Stomach (tissue), 9 donors: ENCODE measurements around the gene ZNRF2. TPM values are rescaled to one million over a fixed set of nuclear protein-coding genes. Genes with fewer than 3 reads are reported as not detected.

Source experiments
- DNase-seq, 2 donors: peaks; one replicate each; pipeline versions ENCODE4 v3.0.0 to v3.0.0-alpha.2; 2013 to 2019
- H3K27ac ChIP-seq, 5 donors: fragments of 200-600 bp in 4 of 5; sonication (generic) in 4 of 5; one replicate each; pipeline ENCODE4 v1.5.1; 2013 to 2019; ENCODE audit warnings: mild to moderate bottlenecking in 1 of 5, moderate library complexity in 1 of 5
- H3K27me3 ChIP-seq, 3 donors: fragments of 200-600 bp; sonication (generic); one replicate each; pipeline ENCODE4 v1.5.1; 2017 to 2019; ENCODE audit warnings: mixed run types in 1 of 3
- H3K36me3 ChIP-seq, 4 donors: fragments of 200-600 bp; sonication (generic); 1 replicate in 3 of 4; 2 replicates in 1 of 4; pipeline ENCODE4 v1.5.1; 2016 to 2019
- H3K4me1 ChIP-seq, 4 donors: fragments of 200-600 bp; sonication (generic); one replicate each; pipeline ENCODE4 v1.5.1; 2016 to 2019
- H3K4me3 ChIP-seq, 4 donors: fragments of 200-600 bp; sonication (generic) in 3 of 4; one replicate each; pipeline ENCODE4 v1.5.1; 2016 to 2019; ENCODE audit warnings: mild to moderate bottlenecking in 1 of 4
- H3K9me3 ChIP-seq, 4 donors: fragments of 200-600 bp; sonication (generic); one replicate each; pipeline ENCODE4 v1.5.1; 2016 to 2019
- CTCF ChIP-seq, 7 experiments: fragments of 450-650 bp in 4 of 7; fragments of 200-600 bp in 3 of 7; sonication (generic) in 3 of 7; IDR thresholded peaks; one replicate each; pipeline ENCODE4 v1.5.1; 2016 to 2019; ENCODE audit warnings: antibody characterized with exemption in 7 of 7, control low read depth in 2 of 7, mild to moderate bottlenecking in 1 of 7
- EP300 ChIP-seq: sonication (generic); formaldehyde crosslinking; IDR thresholded peaks from one replicate; pipeline ENCODE4 v1.6.1; 2017; ENCODE audit warnings: antibody characterized with exemption
- POLR2A ChIP-seq, 4 donors: fragments of 450-650 bp; IDR thresholded peaks; one replicate each; pipeline ENCODE4 v1.6.1; 2016; ENCODE audit warnings: antibody characterized with exemption in 4 of 4, control low read depth in 2 of 4, mild to moderate bottlenecking in 1 of 4, moderate library complexity in 1 of 4
- POLR2AphosphoS5 ChIP-seq, 3 donors: sonication (generic); formaldehyde crosslinking; IDR thresholded peaks; one replicate each; pipeline ENCODE4 v1.6.1; 2016; ENCODE audit warnings: antibody characterized with exemption in 3 of 3
- WGBS, 5 donors: extraction: QIAGEN DNeasy Blood & Tissue Kit in 3 of 5; methylation state at CpG; one replicate each; pipeline versions ENCODE4 v1.1.5 to v1.1.7; 2013 to 2018; 5-methylcytosine and 5-hydroxymethylcytosine counted together
- intact Hi-C: fragments of 100-400 bp; cut with DNase I; formaldehyde crosslinking; loops from one replicate; pipeline ENCODE4 v1.15.1; 2023; ENCODE audit warnings: low total_unique reads
- polyA plus RNA-seq, 3 donors: library from polyadenylated mRNA; stranded (reverse); fragments of 200-250 nt; gene quantifications; one replicate each; pipeline ENCODE4 v1.2.3, GENCODE V29; 2013
- total RNA-seq, 5 donors: library from RNA; depleted of rRNA; stranded (reverse); fragments of >200 nt; gene quantifications; one replicate each; pipeline versions ENCODE4 v1.1.0 to v1.2.3, GENCODE V29; 2014 to 2016
- donor health status: healthy with polysubstance abuse.
- donor health status: Bipolar disorder and iron deficiency.
- donor health status: healthy.

Gene ZNRF2
- total and polyA plus RNA-seq, 8 donors: 5.4 to 209 (median 23.6) TPM

DNA sequence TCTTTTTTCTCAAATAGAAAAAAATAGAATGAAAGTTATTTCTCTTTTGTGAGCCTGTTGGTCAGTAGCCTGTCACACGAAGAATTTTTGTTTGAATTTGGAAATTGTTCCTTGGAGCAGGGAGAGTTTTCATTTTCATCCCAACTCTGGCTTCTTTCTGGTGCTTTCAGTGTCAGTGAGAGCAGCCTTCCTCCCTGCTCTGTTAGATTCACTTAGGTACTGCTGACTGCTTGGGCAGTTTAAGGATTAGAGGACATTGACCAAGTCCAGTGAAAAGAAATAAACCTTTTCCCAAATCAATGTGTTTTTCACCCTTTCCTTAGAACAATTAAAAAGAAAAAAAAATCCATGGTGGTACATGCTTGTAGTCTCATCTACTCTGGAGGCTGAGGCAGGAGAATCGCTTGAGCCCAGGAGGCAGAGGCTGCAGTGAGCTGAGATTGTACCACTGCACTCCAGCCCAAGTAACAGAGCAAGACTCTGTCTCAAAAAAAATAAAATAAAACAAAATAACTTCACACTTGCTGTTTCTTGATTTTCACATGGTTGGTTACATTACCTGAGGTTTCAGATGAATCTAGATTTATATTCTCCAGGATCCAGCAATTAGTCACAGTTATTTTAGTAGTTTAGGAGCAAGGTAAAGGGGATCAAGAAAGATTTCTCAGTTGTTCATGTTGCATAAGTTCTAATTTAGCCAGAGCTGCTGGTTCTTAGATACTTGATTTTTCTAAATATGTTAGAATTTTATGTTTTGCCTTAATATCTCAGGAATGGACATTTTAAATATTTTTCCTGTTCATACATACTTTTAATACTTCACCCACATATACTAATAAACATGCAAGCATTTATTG is 63.1 kb downstream of the ZNRF2 start:
- peaks cover 5 to 71% (median 37%) of the 10 kb centered on the region in 4 donors for H3K4me1 ChIP-seq
- H3K27ac ChIP-seq: peak overlapping the region; percentile 11 to 73 (median 34)
- intact Hi-C loops: no loop called here

DNA sequence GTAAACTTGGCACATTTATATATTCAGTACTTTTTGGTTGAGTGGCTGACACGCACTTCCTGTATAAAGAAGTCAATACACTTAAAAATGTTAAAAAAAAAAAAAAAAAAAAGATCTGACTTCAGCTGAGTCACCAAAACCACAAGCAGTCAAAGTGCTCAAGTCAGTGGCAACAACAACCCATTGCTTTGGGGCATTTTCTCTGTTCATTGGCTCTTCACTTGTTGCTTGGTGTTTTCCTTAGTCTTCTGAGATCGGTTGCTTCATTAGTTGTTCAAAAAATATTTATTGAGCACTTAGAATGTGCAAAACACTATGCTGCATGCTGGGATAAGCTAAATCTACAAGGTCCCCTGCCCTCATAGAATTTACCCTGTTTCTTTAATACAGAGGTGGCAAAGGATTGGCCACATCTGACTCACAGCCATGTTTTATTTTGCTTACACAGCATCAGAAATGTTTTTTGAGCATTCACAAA is 63.7 kb downstream of the ZNRF2 start:
- WGBS, 5 donors: 45 to 68% (median 61%) methylated on average over 2 of the region's 2 CpGs
- H3K27ac ChIP-seq: peak overlapping the region in 4 of 5 donors; percentile 52 to 73 (median 66)
- intact Hi-C loops: no loop called here

More for the DNA sequence above, 63.1 kb downstream of the ZNRF2 start:
- WGBS, 5 donors: 82 to 90% (median 85%) methylated on average over 2 of the region's 2 CpGs
- TF ChIP-seq EP300 (no peak), POLR2A (IDR thresholded peaks at IDR 0.05) (no peak), POLR2AphosphoS5 (IDR thresholded peaks at IDR 0.05) (no peak), CTCF (IDR thresholded peaks at IDR 0.05) (no peak)
- DNase-seq: no peak
- Histone ChIP-seq H3K27me3 (no peaks in the 10 kb centered on the region), H3K9me3 (no peaks in the 10 kb centered on the region), H3K36me3 (no peaks in the 10 kb centered on the region), H3K4me3 (no peak overlapping the region)

DNA sequence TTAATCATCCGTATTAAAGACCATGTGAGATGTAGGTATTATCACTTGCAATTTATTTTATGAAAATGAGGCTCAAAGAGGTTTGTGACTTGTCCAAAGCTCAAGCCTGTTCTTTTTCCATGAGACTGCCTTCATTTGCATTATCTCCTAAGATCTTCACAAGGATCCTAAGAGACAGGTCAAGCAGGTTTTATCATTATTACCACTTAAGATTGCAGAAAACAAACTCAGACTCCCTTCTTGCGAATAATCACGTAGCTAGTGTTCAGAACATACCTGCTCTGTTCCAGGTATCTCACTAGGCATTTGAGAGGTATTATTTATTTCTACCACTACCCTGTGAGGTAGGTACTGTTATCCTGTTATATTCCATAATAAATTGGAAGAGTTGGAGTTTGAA is 64.8 kb downstream of the ZNRF2 start:
- Histone ChIP-seq H3K4me1 (peaks cover 5 to 69% (median 38%) of the 10 kb centered on the region in 4 donors), H3K4me3 (no peak overlapping the region), H3K27ac (peak overlapping the region in 3 of 5 donors; percentile 65 to 73 (median 68)), H3K36me3 (no peaks in the 10 kb centered on the region), H3K27me3 (no peaks in the 10 kb centered on the region), H3K9me3 (no peaks in the 10 kb centered on the region)
- TF ChIP-seq POLR2A (IDR thresholded peaks at IDR 0.05) (no peak), POLR2AphosphoS5 (IDR thresholded peaks at IDR 0.05) (no peak), CTCF (IDR thresholded peaks at IDR 0.05) (no peak), EP300 (no peak)
- no peak for DNase-seq
- 74 to 89% (median 80%) methylated on average over 3 of the region's 3 CpGs for WGBS, 5 donors
- intact Hi-C loops: no loop called here

More for the DNA sequence above, 63.7 kb downstream of the ZNRF2 start:
- Histone ChIP-seq H3K4me3 (no peak overlapping the region), H3K4me1 (peaks cover 5 to 72% (median 41%) of the 10 kb centered on the region in 4 donors), H3K36me3 (no peaks in the 10 kb centered on the region), H3K9me3 (no peaks in the 10 kb centered on the region), H3K27me3 (no peaks in the 10 kb centered on the region)
- DNase-seq: peak in 1 of 2 donors; percentile 59
- no peak for TF ChIP-seq EP300
- TF ChIP-seq POLR2A (IDR thresholded peaks at IDR 0.05): no peak
- TF ChIP-seq CTCF (IDR thresholded peaks at IDR 0.05): no peak
- TF ChIP-seq POLR2AphosphoS5 (IDR thresholded peaks at IDR 0.05): no peak

- no peaks in the 10 kb centered on the region for H3K9me3 ChIP-seq
- intact Hi-C loops: no loop called here
- no peak for DNase-seq
- H3K27me3 ChIP-seq: no peaks in the 10 kb centered on the region
- H3K36me3 ChIP-seq: no peaks in the 10 kb centered on the region
- TF ChIP-seq EP300 (no peak), CTCF (IDR thresholded peaks at IDR 0.05) (no peak), POLR2A (IDR thresholded peaks at IDR 0.05) (no peak), POLR2AphosphoS5 (IDR thresholded peaks at IDR 0.05) (no peak)
- no peak overlapping the region for H3K27ac ChIP-seq
- H3K4me1 ChIP-seq: peaks cover 5 to 63% (median 35%) of the 10 kb centered on the region in 4 donors
- H3K4me3 ChIP-seq: no peak overlapping the region
These were observed 65.4 kb downstream of the ZNRF2 start for GRCh38 chr7:30349816-30350215.
